Activated gamma-delta T cell (primary cell): ENCODE results near the gene SENP3.

ENCODE experiments used
- DNase-seq: peaks from one replicate; lab custom pipeline; 2025; lab: John Stamatoyannopoulos, UW

The SENP3 gene

GRCh38 chr17:7577327-7578199, 15.8 kb downstream of the SENP3 start:
- no peak for DNase-seq

- DNase-seq, result no peak
These were observed 17.5 kb downstream of the SENP3 start, which contains the start of gene CD68 for GRCh38 chr17:7579001-7579833. Gene CD68, plus strand, starts transcription at chr17:7579638. Its CDS starts 40 bp downstream, at chr17:7579678.

GRCh38 chr17:7579834-7580603, 18.3 kb downstream of the SENP3 start:
- DNase-seq, result no peak

- no peak for DNase-seq
These were observed 19.2 kb downstream of the SENP3 start for GRCh38 chr17:7580604-7581575.

GRCh38 chr17:7582396-7583252, 20.9 kb downstream of the SENP3 start:
- DNase-seq, result no peak

- peak; percentile 88 for DNase-seq
These were observed 21.8 kb downstream of the SENP3 start, which contains the start of gene MPDU1 for GRCh38 chr17:7583253-7584109. Gene MPDU1, plus strand, starts transcription at chr17:7583852. Its CDS starts 11 bp downstream, at chr17:7583863.

- no peak for DNase-seq
These were observed 25.1 kb downstream of the SENP3 start for GRCh38 chr17:7586673-7587419.

GRCh38 chr17:7587420-7588151, 25.9 kb downstream of the SENP3 start:
- DNase-seq, result no peak

- no peak for DNase-seq
These were observed 27.0 kb downstream of the SENP3 start for GRCh38 chr17:7588553-7589203.

GRCh38 chr17:7589204-7589868, 27.6 kb downstream of the SENP3 start:
- DNase-seq, result peak; percentile 24

GRCh38 chr17:7589891-7590691, 28.4 kb downstream of the SENP3 start, which contains the start of gene SOX15:
Gene SOX15, minus strand, starts transcription at chr17:7590094. Its CDS starts 418 bp downstream, at chr17:7589676.
- DNase-seq, result no peak

GRCh38 chr17:7590743-7591142, 29.0 kb downstream of the SENP3 start:
- no peak for DNase-seq

- DNase-seq, result no peak
These were observed 29.9 kb downstream of the SENP3 start for GRCh38 chr17:7591596-7591995.

- no peak for DNase-seq
These were observed 30.8 kb downstream of the SENP3 start for GRCh38 chr17:7592422-7593021.

GRCh38 chr17:7593296-7593695, 31.6 kb downstream of the SENP3 start:
- DNase-seq, result no peak
